Effector memory CD8-positive, alpha-beta T cell (primary cell): Measurements from ENCODE around the gene MRTFB.

Source experiments
- ATAC-seq: fragments of 150-1000 bp; cut with Tn5 transposase; replicated peaks from 2 replicates; pipeline ENCODE4 v1.10.0; 2021; ENCODE audit warnings: mild to moderate bottlenecking, moderate library complexity
- DNase-seq, 3 experiments: peaks; one replicate each; pipeline ENCODE4 v3.0.0; 2021
- H3K27ac Mint-ChIP-seq, 2 donors: one replicate each; pipeline ENCODE4 v1.8.0; 2022; ENCODE audit warnings: mild to moderate bottlenecking in 2 of 2, mixed read lengths in 2 of 2, moderate library complexity in 2 of 2
- H3K27me3 Mint-ChIP-seq, 2 donors: one replicate each; pipeline ENCODE4 v1.8.0; 2022; ENCODE audit warnings: mixed read lengths in 2 of 2
- H3K36me3 Mint-ChIP-seq: one replicate; pipeline ENCODE4 v1.8.0; 2022; ENCODE audit warnings: mild to moderate bottlenecking, moderate library complexity, mixed read lengths; ENCODE audit not compliant: insufficient read depth
- H3K4me1 Mint-ChIP-seq, 2 donors: one replicate each; pipeline ENCODE4 v1.8.0; 2022; ENCODE audit warnings: low read depth in 2 of 2, mixed read lengths in 2 of 2
- H3K4me3 Mint-ChIP-seq, 2 donors: one replicate each; pipeline ENCODE4 v1.8.0; 2022; ENCODE audit warnings: mild to moderate bottlenecking in 2 of 2, mixed read lengths in 2 of 2, moderate library complexity in 2 of 2
- H3K9me3 Mint-ChIP-seq, 2 donors: one replicate each; pipeline ENCODE4 v1.8.0; 2022; ENCODE audit warnings: mixed read lengths in 2 of 2

The MRTFB gene

DNA sequence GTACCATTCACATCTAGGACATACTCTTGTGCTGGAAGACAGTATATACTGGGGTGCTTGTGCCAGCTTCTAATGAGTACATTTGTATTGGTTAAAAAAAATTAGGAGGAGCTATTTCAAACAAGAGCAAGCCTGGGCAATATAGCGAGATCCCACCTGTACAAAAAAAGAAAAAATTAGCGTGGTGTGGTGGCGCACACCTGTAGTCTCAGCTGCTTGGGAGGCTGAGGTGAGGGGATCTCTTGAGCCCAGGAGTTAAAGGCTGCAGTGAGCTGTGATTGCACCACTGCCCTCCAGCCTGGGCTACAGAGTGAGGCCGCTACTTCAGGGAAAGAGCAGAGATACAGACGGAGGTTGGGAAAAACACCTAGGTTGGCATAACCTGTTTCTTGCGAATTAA lies 1.2 kb downstream of the MRTFB start:
- Mint-ChIP-seq H3K27me3 (peaks cover 0 to 21% of the 10 kb centered on the region in 2 donors), H3K4me1 (peaks cover 9 to 12% of the 10 kb centered on the region in 2 donors), H3K36me3 (peaks cover 6% of the 10 kb centered on the region), H3K27ac (peak overlapping the region in 1 of 2 donors; percentile 82), H3K9me3 (no peaks in the 10 kb centered on the region), H3K4me3 (peak overlapping the region; percentile 78 to 91)
- DNase-seq (no peak), ATAC-seq (no peak)

DNA sequence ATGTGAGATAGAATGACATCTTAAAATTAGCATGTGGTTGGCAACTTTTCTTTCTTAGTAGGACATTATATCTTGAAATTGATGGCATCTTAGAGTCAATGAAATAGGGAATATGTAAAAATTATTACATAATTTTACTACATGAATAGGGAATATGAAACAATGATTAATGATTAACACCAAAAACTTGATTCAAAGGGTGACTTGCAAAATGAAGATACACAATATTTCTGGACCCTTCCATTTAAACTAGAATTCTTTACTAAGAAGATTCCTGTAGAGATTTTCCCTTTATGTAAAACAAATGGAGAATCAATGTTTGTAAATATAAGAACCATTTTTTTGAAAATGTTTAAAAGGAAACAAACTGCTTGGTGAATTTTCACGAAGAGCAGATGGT lies 3.4 kb downstream of the MRTFB start:
- peaks cover 6% of the 10 kb centered on the region for H3K36me3 Mint-ChIP-seq
- peaks cover 9 to 12% of the 10 kb centered on the region in 2 donors for H3K4me1 Mint-ChIP-seq
- no peak overlapping the region for H3K27ac Mint-ChIP-seq
- no peak for DNase-seq
- H3K9me3 Mint-ChIP-seq: no peaks in the 10 kb centered on the region
- no peak for ATAC-seq
- H3K4me3 Mint-ChIP-seq: no peak overlapping the region
- peaks cover 0 to 6% of the 10 kb centered on the region in 2 donors for H3K27me3 Mint-ChIP-seq

DNA sequence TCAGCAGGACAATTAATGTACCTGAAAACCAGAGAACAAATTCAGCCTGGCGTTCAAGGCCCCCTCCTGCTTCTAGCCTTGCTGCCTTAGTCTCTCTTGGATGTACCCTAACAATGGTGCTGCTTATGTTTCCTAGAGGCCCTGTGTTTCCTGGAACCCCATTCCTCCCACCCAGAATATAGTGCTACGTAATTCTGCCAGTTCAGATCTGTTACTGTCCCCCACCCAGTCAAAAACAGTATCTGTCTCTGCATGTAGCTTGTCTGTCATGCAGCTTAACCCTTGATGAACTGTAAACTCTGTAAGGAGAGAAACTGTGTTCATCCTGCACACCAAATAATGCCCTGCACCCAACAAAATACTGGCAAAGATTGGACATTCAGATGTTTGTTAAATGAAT lies 6.8 kb downstream of the MRTFB start:
- ATAC-seq (no peak), DNase-seq (no peak)
- Mint-ChIP-seq H3K36me3 (no peaks in the 10 kb centered on the region), H3K4me3 (no peak overlapping the region), H3K4me1 (peaks cover 0 to 7% of the 10 kb centered on the region in 2 donors), H3K27me3 (no peaks in the 10 kb centered on the region), H3K27ac (peak overlapping the region in 1 of 2 donors; percentile 13), H3K9me3 (no peaks in the 10 kb centered on the region)

GRCh38 chr16:14086477-14086876 lies 15.4 kb downstream of the MRTFB start:
- DNase-seq (no peak), ATAC-seq (no peak)
- Mint-ChIP-seq H3K4me1 (peaks cover 7 to 14% of the 10 kb centered on the region in 2 donors), H3K27ac (no peak overlapping the region), H3K27me3 (no peaks in the 10 kb centered on the region), H3K36me3 (no peaks in the 10 kb centered on the region), H3K4me3 (no peak overlapping the region), H3K9me3 (no peaks in the 10 kb centered on the region)

GRCh38 chr16:14087181-14087580 lies 16.1 kb downstream of the MRTFB start:
- no peaks in the 10 kb centered on the region for H3K27me3 Mint-ChIP-seq
- H3K9me3 Mint-ChIP-seq: no peaks in the 10 kb centered on the region
- no peak overlapping the region for H3K4me3 Mint-ChIP-seq
- H3K36me3 Mint-ChIP-seq: no peaks in the 10 kb centered on the region
- no peak overlapping the region for H3K27ac Mint-ChIP-seq
- DNase-seq (no peak), ATAC-seq (no peak)
- peaks cover 7 to 10% of the 10 kb centered on the region in 2 donors for H3K4me1 Mint-ChIP-seq

DNA sequence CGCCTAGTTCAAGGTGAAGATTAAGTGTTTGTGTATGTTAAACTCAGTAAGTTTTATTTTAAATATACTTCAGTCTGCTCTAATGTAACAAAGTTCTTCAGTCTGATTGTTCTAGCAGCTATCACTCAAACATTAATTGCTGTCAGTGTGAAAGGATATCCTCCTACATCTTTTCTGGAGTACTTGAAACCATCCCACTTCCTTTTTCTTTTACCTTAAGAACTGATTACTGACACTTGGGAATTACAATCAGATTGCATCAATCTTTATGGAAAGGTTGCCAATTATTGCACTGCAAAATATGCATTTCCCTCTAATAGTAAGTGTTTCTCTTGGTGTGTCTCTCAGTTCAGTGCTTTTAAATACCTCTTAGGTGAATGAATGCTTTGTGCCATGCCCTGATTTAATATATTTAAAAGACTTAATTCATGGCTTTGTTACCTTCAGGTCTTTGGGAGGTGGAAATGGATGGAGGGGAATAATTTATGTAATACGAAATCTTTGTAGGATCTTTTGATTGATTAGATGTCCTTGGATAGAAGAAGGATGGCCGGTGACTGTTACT lies 16.6 kb downstream of the MRTFB start:
- DNase-seq (no peak), ATAC-seq (no peak)
- no peaks in the 10 kb centered on the region for H3K36me3 Mint-ChIP-seq
- H3K9me3 Mint-ChIP-seq: no peaks in the 10 kb centered on the region
- no peaks in the 10 kb centered on the region for H3K27me3 Mint-ChIP-seq
- H3K4me1 Mint-ChIP-seq: peaks cover 7 to 8% of the 10 kb centered on the region in 2 donors
- no peak overlapping the region for H3K27ac Mint-ChIP-seq
- H3K4me3 Mint-ChIP-seq: no peak overlapping the region

DNA sequence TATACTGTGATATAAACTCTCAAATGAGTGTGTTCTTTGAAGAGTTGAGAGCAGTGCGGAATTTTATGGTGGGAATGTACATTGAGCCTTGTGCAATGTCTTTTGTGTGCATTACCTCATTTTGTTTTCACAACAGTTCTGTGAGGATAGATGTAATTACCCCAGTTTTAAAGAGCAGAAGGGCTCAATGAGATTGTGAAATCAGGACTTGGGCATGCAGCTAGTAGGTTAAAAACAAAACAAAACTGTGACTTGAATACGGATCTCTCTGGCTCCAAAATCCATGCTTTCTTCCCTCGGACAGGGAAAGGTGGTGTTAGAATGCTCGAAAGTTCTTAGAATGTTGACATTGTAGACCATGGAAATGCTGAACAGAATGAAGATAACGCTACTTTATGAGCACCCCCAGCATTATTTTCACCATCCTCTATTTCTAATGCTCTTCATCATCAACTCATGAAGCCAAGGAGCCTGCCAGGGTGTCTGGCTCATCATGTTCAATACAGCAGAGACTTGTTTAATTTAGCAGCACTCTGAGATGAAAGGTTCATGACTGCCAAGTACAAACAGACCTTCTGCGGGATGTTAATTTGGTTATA lies 17.1 kb downstream of the MRTFB start:
- H3K9me3 Mint-ChIP-seq: no peaks in the 10 kb centered on the region
- H3K27ac Mint-ChIP-seq: no peak overlapping the region
- DNase-seq: no peak
- no peak overlapping the region for H3K4me3 Mint-ChIP-seq
- H3K27me3 Mint-ChIP-seq: no peaks in the 10 kb centered on the region
- no peaks in the 10 kb centered on the region for H3K36me3 Mint-ChIP-seq
- peaks cover 7 to 8% of the 10 kb centered on the region in 2 donors for H3K4me1 Mint-ChIP-seq
- ATAC-seq: no peak

DNA sequence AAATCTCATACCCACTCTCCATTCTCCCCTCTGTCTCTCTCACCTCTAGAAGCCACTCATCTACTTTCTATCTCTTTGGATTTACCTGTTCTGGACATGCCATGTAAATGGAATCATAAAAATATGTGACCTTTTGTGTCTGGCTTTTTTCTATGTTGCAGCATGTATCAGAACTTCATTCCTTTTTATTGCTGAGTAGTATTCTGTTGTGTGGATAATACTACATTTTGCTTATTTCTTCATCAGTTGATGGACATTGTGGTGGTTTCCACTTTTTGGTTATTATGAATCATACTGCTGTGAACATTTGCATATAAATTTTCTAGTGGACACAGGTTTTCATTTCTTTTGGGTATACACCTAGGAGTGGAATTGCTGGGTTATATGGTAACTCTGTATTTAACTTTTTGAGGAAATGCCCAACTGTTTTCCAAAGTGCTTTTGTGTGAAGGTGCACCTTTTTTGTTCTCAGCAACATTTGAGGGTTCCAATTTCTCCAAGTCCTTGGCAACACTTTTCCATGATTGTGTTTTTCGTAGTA lies 18.2 kb downstream of the MRTFB start:
- DNase-seq: no peak
- H3K4me3 Mint-ChIP-seq: no peak overlapping the region
- peaks cover 7 to 8% of the 10 kb centered on the region in 2 donors for H3K4me1 Mint-ChIP-seq
- ATAC-seq: no peak
- no peaks in the 10 kb centered on the region for H3K9me3 Mint-ChIP-seq
- no peaks in the 10 kb centered on the region for H3K27me3 Mint-ChIP-seq
- H3K36me3 Mint-ChIP-seq: no peaks in the 10 kb centered on the region
- H3K27ac Mint-ChIP-seq: no peak overlapping the region

DNA sequence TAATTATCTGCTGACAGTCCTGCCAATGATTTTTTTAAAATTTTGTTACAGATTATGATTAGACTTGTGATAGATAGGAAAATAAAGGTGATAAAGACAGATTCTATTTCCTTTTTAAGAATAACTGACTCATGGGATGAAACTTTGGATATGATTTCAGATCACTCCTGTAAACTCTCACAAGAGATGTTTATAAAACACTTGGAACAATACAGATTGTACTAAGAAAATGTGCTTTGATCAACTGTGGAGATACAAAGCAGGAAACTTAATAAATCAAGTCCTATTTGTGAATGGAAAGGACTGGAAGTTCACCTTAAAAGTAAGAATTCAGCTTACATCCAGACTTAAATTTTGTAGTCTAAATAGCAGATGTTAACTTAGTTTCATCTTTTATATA lies 21.4 kb downstream of the MRTFB start:
- no peaks in the 10 kb centered on the region for H3K9me3 Mint-ChIP-seq
- H3K4me1 Mint-ChIP-seq: peaks cover 9% of the 10 kb centered on the region in 2 donors
- peaks cover 4% of the 10 kb centered on the region for H3K36me3 Mint-ChIP-seq
- ATAC-seq (no peak), DNase-seq (no peak)
- no peaks in the 10 kb centered on the region for H3K27me3 Mint-ChIP-seq
- no peak overlapping the region for H3K27ac Mint-ChIP-seq
- H3K4me3 Mint-ChIP-seq: no peak overlapping the region

- Mint-ChIP-seq H3K36me3 (peaks cover 4% of the 10 kb centered on the region), H3K4me1 (peaks cover 13 to 15% of the 10 kb centered on the region in 2 donors), H3K9me3 (no peaks in the 10 kb centered on the region), H3K27ac (no peak overlapping the region), H3K4me3 (no peak overlapping the region), H3K27me3 (no peaks in the 10 kb centered on the region)
- DNase-seq (no peak), ATAC-seq (no peak)
These were observed 24.9 kb downstream of the MRTFB start for GRCh38 chr16:14095883-14096551.

- Mint-ChIP-seq H3K27me3 (no peaks in the 10 kb centered on the region), H3K4me1 (peaks cover 11 to 20% of the 10 kb centered on the region in 2 donors), H3K9me3 (no peaks in the 10 kb centered on the region), H3K36me3 (peaks cover 4% of the 10 kb centered on the region), H3K27ac (no peak overlapping the region), H3K4me3 (no peak overlapping the region)
- DNase-seq (no peak), ATAC-seq (no peak)
These were observed 26.3 kb downstream of the MRTFB start for GRCh38 chr16:14097182-14097959.

GRCh38 chr16:14098081-14098480 lies 27.0 kb downstream of the MRTFB start:
- Mint-ChIP-seq H3K4me1 (peaks cover 16 to 23% of the 10 kb centered on the region in 2 donors), H3K27ac (no peak overlapping the region), H3K9me3 (no peaks in the 10 kb centered on the region), H3K36me3 (peaks cover 4% of the 10 kb centered on the region), H3K4me3 (no peak overlapping the region), H3K27me3 (no peaks in the 10 kb centered on the region)
- DNase-seq (no peak), ATAC-seq (no peak)

DNA sequence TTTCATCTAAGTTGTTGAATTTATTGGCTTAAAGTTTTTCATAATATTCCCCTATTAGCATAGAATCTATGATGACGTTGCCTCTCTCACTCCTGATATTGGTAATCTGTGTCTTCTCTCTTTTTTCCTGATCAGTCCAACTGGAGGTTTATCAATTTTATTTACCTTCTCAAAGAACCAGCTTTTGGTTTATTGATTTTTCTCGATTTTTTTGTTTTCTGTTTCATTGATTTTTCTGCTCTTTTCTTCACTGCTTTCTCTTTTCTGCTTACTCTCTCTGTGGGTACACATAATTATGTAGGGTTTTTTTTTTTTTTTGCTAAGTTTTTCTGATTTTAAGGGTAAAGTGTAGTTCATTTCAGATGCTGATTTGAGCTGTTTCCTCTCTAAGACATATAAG lies 29.7 kb downstream of the MRTFB start:
- Mint-ChIP-seq H3K27ac (peak overlapping the region in 1 of 2 donors; percentile 1), H3K4me3 (no peak overlapping the region), H3K4me1 (peaks cover 21 to 25% of the 10 kb centered on the region in 2 donors), H3K9me3 (no peaks in the 10 kb centered on the region), H3K27me3 (no peaks in the 10 kb centered on the region), H3K36me3 (peaks cover 4% of the 10 kb centered on the region)
- ATAC-seq (no peak), DNase-seq (no peak)
